ENCODE data around the gene PRKCZ. TPM values are rescaled to one million over a fixed set of nuclear protein-coding genes. Genes with fewer than 3 reads are reported as not detected.

The PRKCZ gene
- total RNA-seq, 1 experiment from 2014 or later, result 56.8 TPM

DNA sequence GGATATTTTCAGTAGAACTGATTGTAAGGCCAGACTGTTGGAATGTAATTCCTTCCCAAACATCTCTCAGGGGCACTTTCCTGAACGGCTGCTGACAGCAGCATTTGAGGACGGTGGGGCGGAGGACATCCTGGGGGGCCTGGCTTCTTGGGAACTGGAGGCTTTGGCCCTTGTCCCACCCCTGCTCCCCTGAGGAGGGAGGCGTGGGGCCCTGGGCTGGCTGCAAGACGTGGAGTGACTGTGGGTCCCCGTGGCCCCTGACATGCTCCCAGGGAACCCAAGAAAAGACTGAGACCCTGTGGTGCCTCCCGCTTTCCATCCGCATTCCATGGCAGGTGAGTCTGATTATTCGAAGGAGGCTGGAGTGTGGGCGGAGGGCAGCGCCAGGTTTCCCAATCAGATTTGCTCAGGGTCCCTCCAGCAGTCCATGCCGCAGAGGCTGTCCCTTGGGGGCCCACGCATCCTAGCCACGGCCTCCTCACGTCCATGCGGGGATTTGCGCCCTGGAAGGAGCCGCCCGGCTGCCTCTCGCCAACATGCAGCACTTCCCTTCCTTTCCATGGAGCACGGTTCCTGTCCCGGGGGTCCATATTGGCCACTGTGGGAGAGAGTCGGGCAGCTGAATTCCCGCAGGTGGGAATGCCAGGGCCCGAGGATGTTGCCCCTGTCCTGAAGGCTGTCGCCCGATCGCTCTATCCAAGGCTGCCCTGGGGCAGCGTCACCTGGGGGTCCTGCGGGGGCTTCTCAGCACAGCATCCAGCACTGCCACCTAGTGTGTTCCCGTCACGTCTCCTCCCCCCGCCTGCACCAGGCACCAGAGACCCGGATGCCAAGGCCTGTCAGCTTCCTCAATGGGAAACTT is 75.4 kb downstream of the PRKCZ start:
- Histone ChIP-seq H3K4me3 (ENCODE audit: low read length) (no peak overlapping the region), H3K27me3 (ENCODE audit: low read length) (no peaks in the 10 kb centered on the region), H3K4me1 (ENCODE audit: insufficient read depth, low read length) (no peaks in the 10 kb centered on the region), H2AFZ (ENCODE audit: low read length) (no peak overlapping the region), H3K79me2 (ENCODE audit: low read length) (no peaks in the 10 kb centered on the region; the same call in 1 of the 2 replicates), H4K20me1 (ENCODE audit: low read length) (no peaks in the 10 kb centered on the region), H3K4me2 (ENCODE audit: low read length) (no peak overlapping the region), H3K36me3 (ENCODE audit: low read depth, low read length) (no peaks in the 10 kb centered on the region), H3K9ac (ENCODE audit: low read length) (no peak overlapping the region), H3F3A (ENCODE audit: low read length, unreplicated experiment) (no peaks in the 10 kb centered on the region), H3K9me3 (ENCODE audit: low read length) (no peaks in the 10 kb centered on the region), H3K27ac (ENCODE audit: low read length) (no peak overlapping the region), H3K9me2 (replicated peaks; ENCODE audit: low read length) (no peaks in the 10 kb centered on the region)
- TF ChIP-seq, protein P1, sequence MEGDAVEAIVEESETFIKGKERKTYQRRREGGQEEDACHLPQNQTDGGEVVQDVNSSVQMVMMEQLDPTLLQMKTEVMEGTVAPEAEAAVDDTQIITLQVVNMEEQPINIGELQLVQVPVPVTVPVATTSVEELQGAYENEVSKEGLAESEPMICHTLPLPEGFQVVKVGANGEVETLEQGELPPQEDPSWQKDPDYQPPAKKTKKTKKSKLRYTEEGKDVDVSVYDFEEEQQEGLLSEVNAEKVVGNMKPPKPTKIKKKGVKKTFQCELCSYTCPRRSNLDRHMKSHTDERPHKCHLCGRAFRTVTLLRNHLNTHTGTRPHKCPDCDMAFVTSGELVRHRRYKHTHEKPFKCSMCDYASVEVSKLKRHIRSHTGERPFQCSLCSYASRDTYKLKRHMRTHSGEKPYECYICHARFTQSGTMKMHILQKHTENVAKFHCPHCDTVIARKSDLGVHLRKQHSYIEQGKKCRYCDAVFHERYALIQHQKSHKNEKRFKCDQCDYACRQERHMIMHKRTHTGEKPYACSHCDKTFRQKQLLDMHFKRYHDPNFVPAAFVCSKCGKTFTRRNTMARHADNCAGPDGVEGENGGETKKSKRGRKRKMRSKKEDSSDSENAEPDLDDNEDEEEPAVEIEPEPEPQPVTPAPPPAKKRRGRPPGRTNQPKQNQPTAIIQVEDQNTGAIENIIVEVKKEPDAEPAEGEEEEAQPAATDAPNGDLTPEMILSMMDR (conservative IDR thresholded peaks at IDR 0.05; ENCODE audit: low read depth, low read length), result no peak
- no peak for TF ChIP-seq EZH2phosphoT487 (IDR thresholded peaks at IDR 0.05; ENCODE audit: borderline replicate concordance, low read length)
- no peak for TF ChIP-seq EZH2 (IDR thresholded peaks at IDR 0.05; ENCODE audit: low read length, unreplicated experiment)
- DNase-seq, result no peak
- ChIA-PET CTCF (no interaction called here), POLR2A (ENCODE audit: unreplicated experiment) (no interaction called here)
- ATAC-seq, result peak; percentile 13; the same call in 1 of the 2 replicates
- intact Hi-C loops (cut with micrococcal nuclease), result no loop called here
- no TSS peak for BruUV-seq (replicated peaks)

DNA sequence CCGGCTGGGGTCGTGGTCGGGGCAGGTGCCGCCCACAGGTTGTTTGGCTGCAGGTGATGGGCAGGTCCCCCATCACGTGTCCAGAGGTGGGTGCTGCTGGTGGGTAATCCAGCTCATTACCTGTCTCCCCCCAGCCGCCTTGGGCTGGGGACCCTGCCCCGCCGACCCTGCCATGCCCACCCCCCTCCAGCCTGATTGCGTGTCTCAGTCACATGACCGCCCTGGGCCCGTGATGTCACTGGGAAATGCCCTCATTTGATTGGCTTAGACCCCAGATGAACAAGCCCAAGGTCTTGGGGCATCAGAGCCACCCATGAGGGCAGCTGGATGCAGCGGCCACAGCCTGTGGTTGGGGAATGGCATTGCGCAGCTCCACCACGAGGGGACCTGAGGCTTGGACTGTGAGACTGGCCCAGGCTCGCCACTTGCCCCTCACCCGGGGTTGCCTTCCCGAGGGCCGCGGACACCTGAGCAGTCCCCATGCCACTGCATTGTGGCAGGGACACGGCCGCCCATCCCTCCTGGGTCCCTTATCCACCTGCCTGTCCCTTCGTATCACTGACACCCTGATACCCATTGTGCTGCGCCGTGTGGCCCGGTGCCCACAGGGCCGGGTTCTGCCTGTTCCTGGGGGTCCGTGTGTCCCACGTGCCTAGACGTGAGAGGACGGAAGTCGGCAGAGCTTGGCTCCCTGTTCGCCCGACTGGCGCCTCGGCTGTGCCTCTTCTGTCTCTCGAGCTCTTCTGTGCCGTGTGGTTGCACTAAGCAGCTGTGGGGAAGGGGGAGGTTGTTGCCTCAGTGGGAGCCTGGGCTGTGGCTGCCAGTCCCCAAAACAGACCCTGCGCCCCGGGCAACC is 76.3 kb downstream of the PRKCZ start:
- ATAC-seq (no peak), DNase-seq (no peak)
- H3K4me2 ChIP-seq (ENCODE audit: low read length), result no peak overlapping the region
- no peaks in the 10 kb centered on the region for H3K27me3 ChIP-seq (ENCODE audit: low read length)
- TF ChIP-seq, protein P1 (conservative IDR thresholded peaks at IDR 0.05; ENCODE audit: low read depth, low read length), result no peak
- TF ChIP-seq EZH2 (IDR thresholded peaks at IDR 0.05; ENCODE audit: low read length, unreplicated experiment) (no peak), EZH2phosphoT487 (IDR thresholded peaks at IDR 0.05; ENCODE audit: borderline replicate concordance, low read length) (no peak)
- no peak overlapping the region for H3K27ac ChIP-seq (ENCODE audit: low read length)
- H3K79me2 ChIP-seq (ENCODE audit: low read length), result no peaks in the 10 kb centered on the region
- H3K4me1 ChIP-seq (ENCODE audit: insufficient read depth, low read length), result no peaks in the 10 kb centered on the region
- H3K4me3 ChIP-seq (ENCODE audit: low read length), result no peak overlapping the region
- intact Hi-C loops (cut with micrococcal nuclease), result no loop called here
- H3K36me3 ChIP-seq (ENCODE audit: low read depth, low read length), result no peaks in the 10 kb centered on the region
- BruUV-seq (replicated peaks), result no TSS peak
- no peaks in the 10 kb centered on the region for H3F3A ChIP-seq (ENCODE audit: low read length, unreplicated experiment)
- H3K9me3 ChIP-seq (ENCODE audit: low read length), result no peaks in the 10 kb centered on the region
- CTCF ChIA-PET, result no interaction called here
- POLR2A ChIA-PET (ENCODE audit: unreplicated experiment), result no interaction called here
- no peaks in the 10 kb centered on the region for H4K20me1 ChIP-seq (ENCODE audit: low read length)
- no peak overlapping the region for H2AFZ ChIP-seq (ENCODE audit: low read length)
- H3K9me2 ChIP-seq (replicated peaks; ENCODE audit: low read length), result no peaks in the 10 kb centered on the region
- no peak overlapping the region for H3K9ac ChIP-seq (ENCODE audit: low read length)

Data from PC-3 (cell line).